HUES48 (cell line): ENCODE data around the gene TMEM121B.

ENCODE experiments used
- H3K27ac ChIP-seq: one replicate; pipeline ENCODE4 v1.7.0; 2013; ENCODE audit warnings: low read depth, low read length, inconsistent platforms
- H3K27me3 ChIP-seq: 2 replicates; pipeline ENCODE4 v1.6.1; 2013; ENCODE audit warnings: mild to moderate bottlenecking, low read length; ENCODE audit not compliant: control insufficient read depth, insufficient read depth
- H3K36me3 ChIP-seq: 2 replicates; pipeline ENCODE4 v1.6.1; 2013; ENCODE audit warnings: low read length; ENCODE audit not compliant: control insufficient read depth, insufficient read depth
- H3K4me1 ChIP-seq: 2 replicates; pipeline ENCODE4 v1.6.1; 2013; ENCODE audit warnings: mild to moderate bottlenecking, low read length; ENCODE audit not compliant: control insufficient read depth, insufficient read depth
- H3K4me3 ChIP-seq: 2 replicates; pipeline ENCODE4 v1.5.1; 2013; ENCODE audit warnings: mild to moderate bottlenecking, low read depth, low read length
- H3K9ac ChIP-seq: 2 replicates; pipeline ENCODE4 v1.6.1; 2013; ENCODE audit warnings: mild to moderate bottlenecking, low read depth, low read length, moderate library complexity
- H3K9me3 ChIP-seq: 2 replicates; pipeline ENCODE4 v1.6.1; 2013; ENCODE audit warnings: low read length; ENCODE audit not compliant: control insufficient read depth, insufficient read depth

TMEM121B gene

DNA sequence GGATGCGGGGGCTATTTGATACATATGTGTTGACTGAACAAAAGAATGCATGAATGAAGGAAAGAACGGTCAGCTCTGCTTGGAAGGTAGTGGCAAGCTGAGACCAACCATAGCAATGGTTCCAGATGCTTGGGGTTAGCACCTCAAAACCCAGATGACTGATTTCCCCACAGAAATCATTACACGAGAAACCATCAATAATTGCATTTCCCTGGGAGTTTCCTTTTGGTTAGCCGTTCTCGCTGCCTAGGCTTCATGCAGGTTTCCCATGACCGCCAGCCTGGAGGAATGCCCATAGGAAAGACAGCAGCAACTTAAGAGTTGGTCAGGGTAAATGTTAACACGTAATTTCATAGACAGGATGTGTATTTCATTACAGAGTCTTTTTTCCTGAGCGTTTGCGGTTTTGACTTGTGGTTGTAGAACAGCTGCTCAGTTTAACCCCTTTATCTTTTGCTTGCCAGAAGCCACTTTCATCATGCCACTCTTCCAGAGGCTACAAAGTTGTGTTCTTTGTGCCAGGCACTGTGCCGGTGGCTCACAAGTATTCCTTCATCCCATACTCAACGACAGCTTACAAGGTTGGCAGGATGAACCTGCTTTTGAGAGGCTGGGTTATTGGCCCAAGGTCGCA lies 33.5 kb downstream of the TMEM121B start:
- Histone ChIP-seq H3K27me3 (peaks cover 36% of the 10 kb centered on the region), H3K4me3 (no peak overlapping the region), H3K9ac (no peak overlapping the region), H3K4me1 (0 out of 2 replicates have a peak, but pooled peaks cover 5% of the 10 kb centered on the region), H3K36me3 (no peaks in the 10 kb centered on the region), H3K27ac (no peak overlapping the region), H3K9me3 (no peaks in the 10 kb centered on the region)

DNA sequence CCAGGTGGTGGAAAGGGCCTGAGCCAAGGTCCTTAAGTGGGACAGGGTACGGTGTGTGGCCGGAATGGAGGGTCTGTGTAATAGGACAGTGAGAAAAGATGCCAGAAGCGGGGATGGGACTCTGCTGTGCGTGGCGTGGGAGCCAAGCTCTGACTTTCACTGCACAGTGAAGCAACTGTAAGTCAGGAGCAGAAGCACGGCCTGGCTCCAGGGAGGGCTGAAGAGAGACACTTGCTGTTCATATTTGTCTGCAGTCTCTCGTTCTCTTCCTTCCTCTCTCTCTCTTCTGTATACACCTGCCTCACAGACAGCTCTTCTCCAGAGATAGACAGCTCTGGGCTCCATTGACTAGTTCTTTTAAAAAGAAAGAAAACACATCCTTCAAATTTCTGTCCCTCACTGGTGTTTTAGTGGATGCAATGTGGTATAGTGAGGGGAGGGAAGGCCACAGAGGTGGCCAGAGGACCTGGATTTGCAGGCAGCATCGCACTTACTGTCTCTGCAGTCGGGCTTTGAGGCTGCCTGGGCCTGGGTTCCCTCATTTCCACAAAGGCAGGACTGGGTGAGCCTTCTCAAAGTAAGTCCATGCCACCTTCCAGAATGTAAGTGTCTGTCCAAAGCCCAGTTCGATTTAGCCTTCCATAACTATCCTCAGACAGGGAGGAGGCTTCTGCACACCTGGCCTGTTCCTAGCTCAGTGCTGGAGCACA lies 34.2 kb downstream of the TMEM121B start:
- Histone ChIP-seq H3K27ac (no peak overlapping the region), H3K36me3 (no peaks in the 10 kb centered on the region), H3K9me3 (no peaks in the 10 kb centered on the region), H3K9ac (no peak overlapping the region), H3K4me1 (0 out of 2 replicates have a peak, but pooled peaks cover 5% of the 10 kb centered on the region), H3K4me3 (no peak overlapping the region), H3K27me3 (peaks cover 36% of the 10 kb centered on the region)

DNA sequence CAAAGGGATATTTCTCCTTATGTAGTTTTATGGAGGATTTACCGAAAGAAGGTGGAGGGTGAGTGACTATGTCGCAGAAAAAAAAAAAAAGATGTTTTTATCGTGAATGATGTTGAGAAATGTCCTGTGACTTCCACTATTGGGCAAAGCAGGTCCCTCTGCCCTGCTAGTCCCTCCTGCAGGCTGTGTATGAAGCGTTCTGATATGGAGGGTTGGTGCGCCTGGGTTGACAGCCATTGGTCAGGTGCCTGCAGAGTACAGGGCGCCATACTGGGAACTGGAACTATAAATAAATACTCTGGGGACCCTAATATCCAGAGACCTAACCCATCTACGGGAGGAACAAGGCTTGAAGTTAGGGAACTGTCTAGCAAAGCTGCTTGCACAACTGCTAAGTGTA lies 34.9 kb downstream of the TMEM121B start:
- H3K27ac ChIP-seq = no peak overlapping the region
- H3K4me1 ChIP-seq = 0 out of 2 replicates have a peak, but pooled peaks cover 5% of the 10 kb centered on the region
- no peaks in the 10 kb centered on the region for H3K9me3 ChIP-seq
- H3K9ac ChIP-seq = no peak overlapping the region
- H3K36me3 ChIP-seq = no peaks in the 10 kb centered on the region
- peaks cover 36% of the 10 kb centered on the region for H3K27me3 ChIP-seq
- H3K4me3 ChIP-seq = peak overlapping the region; percentile 89

DNA sequence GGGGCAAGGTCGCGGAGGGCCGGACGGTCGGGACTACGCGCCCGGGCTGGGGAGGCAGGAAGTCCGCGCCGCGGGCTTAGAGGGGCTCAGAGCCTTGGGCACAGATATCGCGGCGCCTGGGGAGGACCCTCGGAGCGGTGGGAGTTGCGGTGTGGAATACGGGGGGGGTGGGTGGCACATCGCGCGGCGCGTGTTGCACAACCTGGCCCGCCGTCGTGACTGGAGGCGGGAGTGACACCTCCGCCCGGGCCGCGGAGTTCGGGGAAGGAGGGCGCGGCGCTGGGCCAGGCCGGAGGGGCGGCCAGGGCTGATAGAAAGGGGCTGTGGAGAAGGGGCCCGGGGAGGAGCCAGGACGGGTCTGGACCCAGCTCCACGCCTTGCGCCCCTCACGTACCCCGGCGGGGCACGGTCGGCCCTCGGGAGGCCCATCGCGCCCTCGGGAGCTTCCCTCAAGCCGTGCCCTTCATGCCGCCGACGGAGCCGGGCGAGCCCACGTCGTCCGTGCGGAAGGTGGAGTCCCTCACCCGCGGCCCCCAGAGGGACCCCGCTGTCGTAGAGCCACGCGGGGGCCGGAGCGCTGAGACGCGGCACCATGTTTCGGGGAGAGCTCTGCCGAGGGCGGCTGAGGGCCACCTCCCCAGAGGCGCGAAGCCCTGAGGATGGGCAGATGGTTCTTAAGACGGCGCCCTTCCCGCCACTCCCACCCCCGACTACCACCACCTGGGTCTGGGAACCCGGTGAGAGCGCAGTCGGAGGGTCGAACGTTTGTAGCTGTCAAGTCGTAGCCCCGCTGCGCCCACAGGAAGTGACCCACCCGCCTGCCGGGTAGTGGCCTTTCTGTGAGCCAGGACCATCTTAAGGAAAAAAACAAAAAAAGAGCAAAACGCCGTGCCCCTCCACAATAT lies 35.6 kb downstream of the TMEM121B start:
- peaks cover 36% of the 10 kb centered on the region for H3K27me3 ChIP-seq
- H3K4me3 ChIP-seq = peak overlapping the region; percentile 89
- peak overlapping the region; percentile 59; the same call in 1 of the 2 replicates for H3K9ac ChIP-seq
- no peak overlapping the region for H3K27ac ChIP-seq
- H3K9me3 ChIP-seq = no peaks in the 10 kb centered on the region
- no peaks in the 10 kb centered on the region for H3K36me3 ChIP-seq
- H3K4me1 ChIP-seq = 0 out of 2 replicates have a peak, but pooled peaks cover 5% of the 10 kb centered on the region

DNA sequence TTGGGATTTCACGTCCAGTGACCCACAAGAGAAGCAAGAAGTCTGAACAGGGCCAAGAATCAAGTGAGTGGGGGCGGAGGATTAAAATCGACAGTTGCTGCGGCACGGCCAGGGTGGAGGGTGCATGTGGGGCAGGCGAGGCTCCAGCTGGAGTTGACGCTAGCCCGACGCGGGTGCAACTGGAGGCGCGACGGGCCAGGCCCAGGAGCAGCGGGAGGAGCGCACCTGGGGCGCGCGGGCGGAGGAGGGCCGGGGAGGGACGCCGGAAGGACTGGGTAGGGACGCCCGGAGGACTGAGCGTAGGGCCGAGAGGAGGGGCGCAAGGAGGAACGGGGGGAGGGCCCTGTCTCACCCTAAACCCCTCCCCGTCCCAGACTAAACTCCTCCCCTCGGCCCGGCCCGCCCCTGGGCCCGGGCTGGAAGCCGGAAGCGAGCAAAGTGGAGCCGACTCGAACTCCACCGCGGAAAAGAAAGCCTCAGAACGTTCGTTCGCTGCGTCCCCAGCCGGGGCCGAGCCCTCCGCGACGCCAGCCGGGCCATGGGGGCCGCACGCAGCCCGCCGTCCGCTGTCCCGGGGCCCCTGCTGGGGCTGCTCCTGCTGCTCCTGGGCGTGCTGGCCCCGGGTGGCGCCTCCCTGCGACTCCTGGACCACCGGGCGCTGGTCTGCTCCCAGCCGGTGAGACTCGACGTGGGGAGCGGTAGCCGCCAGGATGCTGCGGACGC lies 36.4 kb downstream of the TMEM121B start, which contains the start of gene IL17RA:
Gene IL17RA, plus strand, starts transcription at position 447 of the 723 bp plus-strand sequence. Its CDS starts 92 bp downstream, at position 539.
- Histone ChIP-seq H3K4me1 (0 out of 2 replicates have a peak, but pooled peaks cover 9% of the 10 kb centered on the region), H3K9ac (peak within 1 kb of the TSS; percentile 59; the same call in 1 of the 2 replicates), H3K27ac (peak within 1 kb of the TSS; percentile 40), H3K27me3 (peaks cover 36% of the 10 kb centered on the region), H3K9me3 (no peaks in the 10 kb centered on the region), H3K36me3 (no peaks in the 10 kb centered on the region), H3K4me3 (peak within 1 kb of the TSS; percentile 89)

DNA sequence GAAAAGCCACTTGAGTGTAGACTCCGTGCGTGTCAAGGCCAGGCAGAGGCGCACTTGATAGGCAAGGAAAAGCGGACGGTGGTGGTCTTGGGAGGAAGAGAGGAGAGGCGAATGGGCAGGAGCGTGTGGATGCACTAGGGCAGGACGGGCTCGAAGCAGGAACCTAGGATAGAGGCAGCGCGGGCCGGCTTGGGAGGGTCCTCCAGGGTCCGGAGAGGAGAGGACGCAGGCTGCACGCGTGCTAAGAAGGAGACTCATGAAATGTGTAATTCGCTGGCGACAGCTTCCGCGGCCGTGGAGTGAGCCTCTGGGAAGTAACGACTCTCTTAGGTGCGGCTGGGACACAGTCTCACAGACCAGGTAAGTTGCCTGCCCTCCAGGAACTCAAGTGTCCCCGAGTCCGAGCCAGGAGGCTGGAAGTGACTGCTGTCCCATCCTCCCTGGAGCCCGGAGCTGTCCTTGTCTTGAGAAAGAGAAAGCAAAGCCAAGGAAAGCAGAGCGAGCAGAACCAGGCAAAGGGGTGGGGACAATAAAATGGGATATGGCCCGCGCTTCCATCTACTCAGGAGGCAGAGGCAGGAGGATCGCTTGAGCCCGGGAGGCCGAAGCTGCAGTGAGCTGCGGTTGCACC lies 37.2 kb downstream of the TMEM121B start:
- H3K4me3 ChIP-seq = peak overlapping the region; percentile 89
- H3K27ac ChIP-seq = no peak overlapping the region
- no peak overlapping the region for H3K9ac ChIP-seq

DNA sequence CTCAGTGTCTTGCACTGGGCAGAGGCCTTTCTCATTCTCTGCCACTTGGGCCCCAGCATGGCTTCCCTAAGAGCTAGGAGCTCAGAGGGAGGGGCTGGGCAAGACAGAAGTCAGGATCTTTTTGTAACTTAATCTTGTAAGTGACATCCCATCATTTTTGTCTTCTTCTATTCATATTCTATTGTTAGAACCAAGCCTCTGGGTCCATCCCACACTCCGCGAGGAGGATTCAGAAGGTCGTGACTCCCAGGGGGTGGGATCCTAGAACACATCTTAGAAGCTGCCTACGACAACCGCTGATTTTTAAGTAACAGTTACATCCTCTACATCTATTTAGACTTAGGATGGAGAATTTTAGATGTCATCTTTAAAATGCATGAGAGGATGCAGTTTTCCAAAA lies 37.9 kb downstream of the TMEM121B start:
- no peaks in the 10 kb centered on the region for H3K9me3 ChIP-seq
- H3K4me3 ChIP-seq = no peak overlapping the region
- peaks cover 36% of the 10 kb centered on the region for H3K27me3 ChIP-seq
- no peak overlapping the region for H3K27ac ChIP-seq
- 0 out of 2 replicates have a peak, but pooled peaks cover 6% of the 10 kb centered on the region for H3K4me1 ChIP-seq
- H3K36me3 ChIP-seq = no peaks in the 10 kb centered on the region
- H3K9ac ChIP-seq = no peak overlapping the region

More for the DNA sequence above, 37.2 kb downstream of the TMEM121B start:
- peaks cover 36% of the 10 kb centered on the region for H3K27me3 ChIP-seq
- 0 out of 2 replicates have a peak, but pooled peaks cover 6% of the 10 kb centered on the region for H3K4me1 ChIP-seq
- H3K9me3 ChIP-seq = no peaks in the 10 kb centered on the region
- no peaks in the 10 kb centered on the region for H3K36me3 ChIP-seq

DNA sequence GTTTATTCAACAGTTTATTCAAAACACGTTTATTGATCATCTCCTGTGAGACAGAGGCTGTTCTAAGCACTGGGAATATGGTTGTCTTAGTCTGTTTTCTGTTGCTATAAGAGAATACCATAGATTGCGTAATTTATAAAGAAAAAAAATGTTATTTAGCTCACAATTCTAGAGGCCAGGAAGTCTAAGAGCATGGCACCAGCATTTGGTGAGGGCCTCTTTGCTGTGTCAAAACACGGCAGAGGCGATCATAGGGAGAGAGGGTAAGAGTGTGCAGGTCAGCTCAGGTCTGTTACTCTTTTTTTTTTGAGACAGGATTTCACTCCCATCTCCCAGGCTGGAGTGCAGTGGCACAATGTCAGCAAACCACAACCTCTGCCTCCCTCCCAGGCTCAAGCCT lies 41.6 kb downstream of the TMEM121B start:
- H3K9ac ChIP-seq = no peak overlapping the region
- no peak overlapping the region for H3K27ac ChIP-seq
- H3K4me3 ChIP-seq = no peak overlapping the region
- 0 out of 2 replicates have a peak, but pooled peaks cover 6% of the 10 kb centered on the region for H3K4me1 ChIP-seq
- H3K9me3 ChIP-seq = no peaks in the 10 kb centered on the region
- H3K27me3 ChIP-seq = peaks cover 10% of the 10 kb centered on the region
- H3K36me3 ChIP-seq = no peaks in the 10 kb centered on the region

DNA sequence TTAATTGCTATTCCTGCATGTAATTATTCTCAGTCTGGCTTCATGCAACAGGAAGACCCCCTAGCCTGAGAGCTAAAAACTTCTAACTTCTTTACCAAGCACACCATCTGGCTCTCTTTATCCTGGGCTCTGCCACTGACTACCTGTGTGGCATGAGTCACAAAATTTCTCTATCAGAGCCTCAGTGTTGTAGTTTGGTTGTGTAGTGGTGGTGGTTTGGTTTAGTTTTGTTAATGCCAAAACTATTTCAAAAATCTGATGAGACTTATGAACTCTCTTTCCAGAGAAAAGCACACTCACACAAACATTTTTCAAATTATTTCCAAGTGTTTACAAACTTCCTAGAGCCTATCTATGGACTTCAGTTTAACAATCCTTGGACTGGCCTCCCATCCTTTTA lies 43.9 kb downstream of the TMEM121B start:
- Histone ChIP-seq H3K4me1 (0 out of 2 replicates have a peak, but pooled peaks cover 6% of the 10 kb centered on the region), H3K27me3 (no peaks in the 10 kb centered on the region), H3K4me3 (no peak overlapping the region), H3K9me3 (no peaks in the 10 kb centered on the region), H3K27ac (no peak overlapping the region), H3K9ac (no peak overlapping the region), H3K36me3 (no peaks in the 10 kb centered on the region)

DNA sequence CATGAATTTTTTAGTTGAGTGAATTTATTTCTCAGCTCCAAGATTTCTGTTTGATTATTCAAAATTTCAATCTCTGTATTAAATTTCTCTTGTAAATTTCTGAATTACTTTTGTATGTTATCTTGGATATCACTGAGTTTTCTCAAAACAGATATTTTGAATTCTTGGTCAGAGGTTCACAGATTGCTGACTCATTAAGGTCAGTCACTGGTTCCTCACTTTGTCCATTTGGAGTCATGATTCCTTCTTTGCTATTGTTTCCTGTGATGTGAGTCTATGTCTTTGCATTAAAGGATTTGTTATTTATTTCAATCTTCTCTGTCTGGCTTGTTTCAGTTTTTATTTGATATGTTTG lies 46.5 kb downstream of the TMEM121B start:
- Histone ChIP-seq H3K27ac (no peak overlapping the region), H3K9me3 (no peaks in the 10 kb centered on the region), H3K27me3 (no peaks in the 10 kb centered on the region), H3K4me3 (no peak overlapping the region), H3K36me3 (no peaks in the 10 kb centered on the region), H3K9ac (no peak overlapping the region), H3K4me1 (0 out of 2 replicates have a peak, but pooled peaks cover under 1% of the 10 kb centered on the region)
